GM08714 (cell line): ENCODE measurements around the gene MAZ.
"Not testable (repeated sequence)": the region's sequence is repeated elsewhere in the genome, so short reads cannot be mapped to it uniquely, and the experiment has no call there.

ENCODE experiments used
- H3K4me3 ChIP-seq: fragments of 200-500 bp; sonication (Bioruptor generic); 2 replicates; pipeline ENCODE4 v1.5.1; 2014; ENCODE audit warnings: mild to moderate bottlenecking, low read length, inconsistent platforms
- ZNF274 ChIP-seq: IDR thresholded peaks from 2 replicates; pipeline ENCODE4 v1.6.1; 2012; ENCODE audit warnings: mild to moderate bottlenecking, low read depth, low read length

The MAZ gene

DNA sequence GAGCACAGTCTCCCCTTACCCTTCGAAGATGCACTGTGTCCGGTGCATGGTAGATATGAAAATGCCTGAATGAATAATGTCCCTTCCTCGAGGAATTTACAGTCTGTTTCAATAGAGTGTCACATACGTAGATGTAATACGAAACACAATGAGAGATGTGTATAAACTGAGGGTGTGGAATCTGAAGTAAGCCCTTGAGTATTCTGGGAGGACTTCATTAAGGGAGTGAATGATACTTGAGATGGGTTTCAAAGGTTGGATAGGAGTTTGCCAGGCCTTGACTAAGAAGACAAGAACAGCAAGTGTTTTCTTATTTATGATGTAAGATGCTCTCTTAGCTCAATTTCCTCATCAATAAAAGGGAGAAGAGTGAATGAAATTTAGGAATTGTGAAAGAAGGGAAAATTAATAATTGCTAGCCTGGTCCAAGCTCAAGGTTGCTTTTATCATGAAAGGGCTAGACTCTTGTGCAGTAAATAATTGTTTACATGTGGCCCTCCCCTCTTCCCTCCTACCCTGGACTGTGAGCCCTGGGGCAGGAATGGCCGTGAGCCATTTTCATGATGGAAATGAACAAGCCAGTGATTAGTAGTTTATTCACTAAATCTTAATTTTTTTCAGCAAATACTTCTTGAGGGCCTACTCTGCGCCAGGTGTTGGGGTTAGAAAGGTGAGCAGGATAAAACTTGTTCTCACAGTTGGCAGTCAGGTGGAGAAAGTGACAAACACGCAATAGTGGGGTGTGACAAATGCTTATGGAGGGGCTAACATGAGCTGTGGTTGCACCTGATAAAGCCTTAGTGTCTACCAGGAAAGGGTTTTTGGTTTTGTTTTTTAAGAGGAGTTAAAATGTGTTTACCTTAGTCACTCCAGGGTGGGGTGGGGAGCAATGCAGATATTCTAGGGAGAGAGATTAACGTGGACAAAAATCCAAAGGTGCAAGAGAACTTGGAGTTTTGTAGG lies 14.2 kb upstream of the MAZ start:
- TF ChIP-seq ZNF274: no peak

GRCh38 chr16:29793153-29793552 lies 13.2 kb upstream of the MAZ start:
- not testable (repeated sequence) for H3K4me3 ChIP-seq

More for the DNA sequence above, 14.2 kb upstream of the MAZ start:
- H3K4me3 ChIP-seq: peak overlapping the region; percentile 76

GRCh38 chr16:29794231-29794710 lies 12.1 kb upstream of the MAZ start:
- no peak for TF ChIP-seq ZNF274
- H3K4me3 ChIP-seq: no peak overlapping the region

DNA sequence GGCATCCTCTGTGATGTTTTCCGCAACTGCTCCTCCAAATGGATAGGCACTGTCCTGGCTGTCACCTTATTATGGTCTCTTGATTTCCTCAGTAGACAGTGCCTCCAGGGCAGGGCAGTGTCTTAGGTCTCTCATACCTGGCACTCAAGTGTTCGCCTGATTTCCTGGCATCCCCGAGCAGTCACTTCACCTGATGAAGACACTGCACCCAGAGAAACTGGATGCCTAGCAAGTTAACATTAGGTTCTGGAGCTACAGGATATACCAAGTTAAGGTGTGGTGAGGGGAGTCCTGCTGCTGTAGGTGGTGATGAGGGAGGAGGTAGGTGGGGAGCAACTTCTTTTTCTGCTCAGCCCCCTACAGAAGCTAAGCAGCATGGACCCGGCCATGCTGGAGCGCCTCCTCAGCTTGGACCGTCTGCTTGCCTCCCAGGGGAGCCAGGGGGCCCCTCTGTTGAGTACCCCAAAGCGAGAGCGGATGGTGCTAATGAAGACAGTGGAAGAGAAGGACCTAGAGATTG lies 3.9 kb upstream of the MAZ start:
- H3K4me3 ChIP-seq: no peak overlapping the region
- no peak for TF ChIP-seq ZNF274

GRCh38 chr16:29804020-29804419 lies 2.3 kb upstream of the MAZ start:
- TF ChIP-seq ZNF274: no peak
- H3K4me3 ChIP-seq: no peak overlapping the region

DNA sequence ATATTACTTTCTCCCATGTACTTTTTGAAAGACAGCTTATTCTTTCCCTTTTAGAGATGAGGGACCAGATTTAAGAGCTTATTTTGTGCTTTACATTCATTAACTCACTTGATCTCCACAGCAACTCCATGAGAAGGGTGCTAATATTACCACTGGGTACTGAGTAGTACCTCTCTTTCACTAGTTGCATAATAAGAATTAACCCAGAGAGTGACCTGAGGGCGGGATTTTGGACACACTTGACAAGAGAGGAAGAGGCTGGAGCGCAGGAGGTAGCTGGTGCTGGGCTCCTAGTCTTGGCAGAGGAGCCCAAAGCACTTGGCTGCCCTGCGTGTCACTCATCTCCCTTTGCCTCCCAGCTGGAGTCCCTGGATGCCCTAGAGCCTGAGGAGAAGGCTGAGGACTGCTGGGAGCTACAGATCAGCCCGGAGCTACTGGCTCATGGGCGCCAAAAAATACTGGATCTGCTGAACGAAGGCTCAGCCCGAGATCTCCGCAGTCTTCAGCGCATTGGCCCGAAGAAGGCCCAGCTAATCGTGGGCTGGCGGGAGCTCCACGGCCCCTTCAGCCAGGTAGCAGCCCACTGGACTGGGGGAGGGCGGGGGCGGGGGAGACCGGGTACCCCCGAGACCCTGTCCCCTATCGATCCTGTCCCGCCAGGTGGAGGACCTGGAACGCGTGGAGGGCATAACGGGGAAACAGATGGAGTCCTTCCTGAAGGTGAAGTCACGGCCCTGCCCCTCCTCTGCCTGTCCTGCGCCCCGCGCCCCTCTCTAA lies 1.7 kb upstream of the MAZ start:
- TF ChIP-seq ZNF274: no peak
- peak overlapping the region; percentile 78 for H3K4me3 ChIP-seq

GRCh38 chr16:29805232-29806098 lies 864 bp upstream of the MAZ start:
- no peak for TF ChIP-seq ZNF274
- peak overlapping the region; percentile 78 for H3K4me3 ChIP-seq

DNA sequence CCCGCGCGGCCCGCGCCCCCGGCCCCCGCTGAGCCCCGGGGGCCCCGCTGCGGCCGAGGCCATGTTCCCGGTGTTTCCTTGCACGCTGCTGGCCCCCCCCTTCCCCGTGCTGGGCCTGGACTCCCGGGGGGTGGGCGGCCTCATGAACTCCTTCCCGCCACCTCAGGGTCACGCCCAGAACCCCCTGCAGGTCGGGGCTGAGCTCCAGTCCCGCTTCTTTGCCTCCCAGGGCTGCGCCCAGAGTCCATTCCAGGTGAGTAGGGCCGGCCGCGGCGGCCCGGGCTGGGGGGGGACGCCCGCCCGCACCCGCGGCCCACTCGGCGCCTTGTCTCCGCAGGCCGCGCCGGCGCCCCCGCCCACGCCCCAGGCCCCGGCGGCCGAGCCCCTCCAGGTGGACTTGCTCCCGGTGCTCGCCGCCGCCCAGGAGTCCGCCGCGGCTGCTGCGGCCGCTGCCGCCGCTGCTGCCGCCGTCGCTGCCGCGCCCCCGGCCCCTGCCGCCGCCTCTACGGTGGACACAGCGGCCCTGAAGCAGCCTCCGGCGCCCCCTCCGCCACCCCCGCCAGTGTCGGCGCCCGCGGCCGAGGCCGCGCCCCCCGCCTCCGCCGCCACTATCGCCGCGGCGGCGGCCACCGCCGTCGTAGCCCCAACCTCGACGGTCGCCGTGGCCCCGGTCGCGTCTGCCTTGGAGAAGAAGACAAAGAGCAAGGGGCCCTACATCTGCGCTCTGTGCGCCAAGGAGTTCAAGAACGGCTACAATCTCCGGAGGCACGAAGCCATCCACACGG lies 504 bp downstream of the MAZ start:
- TF ChIP-seq ZNF274: no peak
- peak overlapping the region; percentile 77 for H3K4me3 ChIP-seq

DNA sequence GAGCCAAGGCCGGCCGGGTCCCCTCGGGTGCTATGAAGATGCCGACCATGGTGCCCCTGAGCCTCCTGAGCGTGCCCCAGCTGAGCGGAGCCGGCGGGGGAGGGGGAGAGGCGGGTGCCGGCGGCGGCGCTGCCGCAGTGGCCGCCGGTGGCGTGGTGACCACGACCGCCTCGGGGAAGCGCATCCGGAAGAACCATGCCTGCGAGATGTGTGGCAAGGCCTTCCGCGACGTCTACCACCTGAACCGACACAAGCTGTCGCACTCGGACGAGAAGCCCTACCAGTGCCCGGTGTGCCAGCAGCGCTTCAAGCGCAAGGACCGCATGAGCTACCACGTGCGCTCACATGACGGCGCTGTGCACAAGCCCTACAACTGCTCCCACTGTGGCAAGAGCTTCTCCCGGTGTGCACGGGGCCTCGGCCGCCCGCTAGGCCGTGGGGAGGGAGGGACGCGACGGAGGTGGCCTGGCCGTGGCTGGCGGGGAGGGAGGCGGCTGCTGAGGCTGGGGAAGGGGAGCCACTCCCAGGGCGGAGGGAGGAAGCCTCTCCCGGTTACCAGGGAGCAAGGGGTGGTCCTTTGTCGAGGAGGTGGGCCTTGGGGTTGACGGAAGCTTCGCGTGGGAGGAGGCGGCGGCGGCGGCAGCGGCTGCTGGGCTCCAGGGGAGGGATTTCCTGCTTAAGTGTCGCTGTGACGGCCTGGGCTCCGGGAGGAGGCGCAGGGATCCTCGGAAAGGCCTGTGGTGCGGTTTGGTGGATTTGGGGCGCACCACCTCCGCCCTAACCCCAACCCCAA lies 1.3 kb downstream of the MAZ start:
- peak overlapping the region; percentile 77 for H3K4me3 ChIP-seq
- TF ChIP-seq ZNF274: no peak

DNA sequence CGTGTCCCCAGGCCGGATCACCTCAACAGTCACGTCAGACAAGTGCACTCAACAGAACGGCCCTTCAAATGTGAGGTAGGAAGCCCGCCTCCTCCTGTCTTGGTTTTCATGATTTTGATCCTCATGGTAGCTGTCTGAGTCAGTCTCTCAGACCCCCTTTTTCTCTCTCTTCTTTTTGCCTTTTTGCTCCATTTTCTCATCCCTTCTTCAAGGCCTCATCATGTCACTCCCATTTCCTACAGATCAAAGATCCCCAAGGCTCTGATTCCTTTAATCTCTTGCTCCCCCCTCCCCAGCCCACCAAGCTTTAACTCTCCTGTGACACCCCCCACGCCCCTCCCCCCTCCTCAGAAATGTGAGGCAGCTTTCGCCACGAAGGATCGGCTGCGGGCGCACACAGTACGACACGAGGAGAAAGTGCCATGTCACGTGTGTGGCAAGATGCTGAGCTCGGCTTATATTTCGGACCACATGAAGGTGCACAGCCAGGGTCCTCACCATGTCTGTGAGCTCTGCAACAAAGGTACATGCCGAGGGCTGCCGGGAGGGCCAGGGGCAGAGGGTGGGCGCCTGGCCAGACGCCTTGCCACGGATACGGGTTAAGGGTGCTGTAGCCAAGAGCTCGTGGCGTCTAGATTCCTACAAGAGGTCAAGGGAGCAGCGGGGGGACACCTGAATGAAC lies 2.0 kb downstream of the MAZ start:
- peak overlapping the region; percentile 77 for H3K4me3 ChIP-seq
- TF ChIP-seq ZNF274: no peak

GRCh38 chr16:29809031-29809747 lies 2.9 kb downstream of the MAZ start:
- no peak for TF ChIP-seq ZNF274
- peak overlapping the region; percentile 77 for H3K4me3 ChIP-seq
